Fibroblast of lung (primary cell): ENCODE measurements around the gene LARGE2.

Experiments used
- EZH2 ChIP-seq: IDR thresholded peaks from 2 replicates; pipeline ENCODE4 v1.5.1; 2012; ENCODE audit warnings: low read length, control low read depth, mild to moderate bottlenecking; ENCODE audit errors: missing control alignments
- TF ChIP-seq, protein P1 (sequence below), 2 donors: IDR thresholded peaks in 1 of 2; conservative IDR thresholded peaks in 1 of 2; 1 replicate in 1 of 2; 2 replicates in 1 of 2; pipeline ENCODE4 v1.5.1; 2011 to 2012; ENCODE audit warnings: low read length in 2 of 2, control low read depth in 1 of 2, inconsistent platforms in 1 of 2, low read depth in 1 of 2, mild to moderate bottlenecking in 1 of 2

DNA sequence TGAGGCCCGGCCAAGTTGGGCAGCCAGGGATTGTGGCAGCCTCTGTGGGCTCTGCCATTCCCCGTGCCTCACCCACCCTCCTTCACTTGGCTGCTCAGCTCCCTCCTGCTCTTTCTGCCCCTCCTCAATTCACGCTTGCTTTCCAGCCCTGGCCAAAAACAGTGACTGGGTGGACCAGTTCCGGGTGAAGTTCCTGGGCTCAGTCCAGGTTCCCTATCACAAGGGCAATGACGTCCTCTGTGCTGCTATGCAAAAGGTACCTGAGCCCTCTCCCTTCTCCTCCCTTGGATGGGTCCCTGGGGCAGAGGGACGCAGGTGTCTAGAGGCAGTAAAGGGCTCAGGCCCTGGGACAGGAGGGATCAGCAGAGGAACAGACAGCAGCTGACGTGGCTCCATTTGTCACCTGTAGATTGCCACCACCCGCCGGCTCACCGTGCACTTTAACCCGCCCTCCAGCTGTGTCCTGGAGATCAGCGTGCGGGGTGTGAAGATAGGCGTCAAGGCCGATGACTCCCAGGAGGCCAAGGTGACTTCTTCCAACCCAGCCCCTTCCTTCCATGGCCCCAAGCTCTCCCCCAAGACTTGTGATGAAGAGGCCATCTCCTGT is 18.0 kb upstream of the LARGE2 start:
- TF ChIP-seq, protein P1, sequence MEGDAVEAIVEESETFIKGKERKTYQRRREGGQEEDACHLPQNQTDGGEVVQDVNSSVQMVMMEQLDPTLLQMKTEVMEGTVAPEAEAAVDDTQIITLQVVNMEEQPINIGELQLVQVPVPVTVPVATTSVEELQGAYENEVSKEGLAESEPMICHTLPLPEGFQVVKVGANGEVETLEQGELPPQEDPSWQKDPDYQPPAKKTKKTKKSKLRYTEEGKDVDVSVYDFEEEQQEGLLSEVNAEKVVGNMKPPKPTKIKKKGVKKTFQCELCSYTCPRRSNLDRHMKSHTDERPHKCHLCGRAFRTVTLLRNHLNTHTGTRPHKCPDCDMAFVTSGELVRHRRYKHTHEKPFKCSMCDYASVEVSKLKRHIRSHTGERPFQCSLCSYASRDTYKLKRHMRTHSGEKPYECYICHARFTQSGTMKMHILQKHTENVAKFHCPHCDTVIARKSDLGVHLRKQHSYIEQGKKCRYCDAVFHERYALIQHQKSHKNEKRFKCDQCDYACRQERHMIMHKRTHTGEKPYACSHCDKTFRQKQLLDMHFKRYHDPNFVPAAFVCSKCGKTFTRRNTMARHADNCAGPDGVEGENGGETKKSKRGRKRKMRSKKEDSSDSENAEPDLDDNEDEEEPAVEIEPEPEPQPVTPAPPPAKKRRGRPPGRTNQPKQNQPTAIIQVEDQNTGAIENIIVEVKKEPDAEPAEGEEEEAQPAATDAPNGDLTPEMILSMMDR (conservative IDR thresholded peaks at IDR 0.05 in 1 of 2, IDR thresholded peaks at IDR 0.05 in 1 of 2; ENCODE audit: low read depth in 1 of 2, low read length in 2 of 2): no peak
- TF ChIP-seq EZH2: no peak
